Activated naive CD8-positive, alpha-beta T cell treated with anti-CD3 and anti-CD28 coated beads for 36 hours (primary cell): Measurements from ENCODE around the gene TRIM9. TPM values are rescaled to one million over a fixed set of nuclear protein-coding genes. Genes with fewer than 3 reads are reported as not detected.
A peak's percentile ranks its signal among the peaks of the same experiment; 100 is the strongest.
"Not testable (repeated sequence)": the region's sequence is repeated elsewhere in the genome, so short reads cannot be mapped to it uniquely, and the experiment has no call there.

Experiments used
- DNase-seq: peaks from one replicate; pipeline ENCODE4 v3.0.0; 2021
- H3K27ac Mint-ChIP-seq: one replicate; pipeline ENCODE4 v1.8.0; 2022; ENCODE audit warnings: mild to moderate bottlenecking, moderate library complexity, mixed read lengths
- H3K27me3 Mint-ChIP-seq: one replicate; pipeline ENCODE4 v1.8.0; 2022; ENCODE audit warnings: mild to moderate bottlenecking, mixed read lengths
- H3K36me3 Mint-ChIP-seq: one replicate; pipeline ENCODE4 v1.8.0; 2021; ENCODE audit warnings: mild to moderate bottlenecking, mixed read lengths
- H3K4me1 Mint-ChIP-seq: one replicate; pipeline ENCODE4 v1.8.0; 2021; ENCODE audit warnings: mixed read lengths
- H3K4me3 Mint-ChIP-seq: one replicate; pipeline ENCODE4 v1.8.0; 2022; ENCODE audit warnings: mild to moderate bottlenecking, moderate library complexity, mixed read lengths
- H3K9me3 Mint-ChIP-seq: one replicate; pipeline ENCODE4 v1.8.0; 2022; ENCODE audit warnings: mixed read lengths
- total RNA-seq, 2 experiments: library from RNA; stranded (reverse); gene quantifications; one replicate each; pipeline ENCODE4 v1.2.3, GENCODE V29; 2021

Gene TRIM9
- total RNA-seq, 2 experiments from 2014 or later, result 6.1 to 6.2 TPM

- Mint-ChIP-seq H3K36me3 (no peaks in the 10 kb centered on the region), H3K9me3 (no peaks in the 10 kb centered on the region), H3K4me1 (peaks cover 12% of the 10 kb centered on the region), H3K4me3 (no peak overlapping the region), H3K27me3 (no peaks in the 10 kb centered on the region), H3K27ac (no peak overlapping the region)
- DNase-seq, result peak; percentile 48
These were observed 139.4 kb downstream of the TRIM9 start for GRCh38 chr14:50955373-50956043.

DNA sequence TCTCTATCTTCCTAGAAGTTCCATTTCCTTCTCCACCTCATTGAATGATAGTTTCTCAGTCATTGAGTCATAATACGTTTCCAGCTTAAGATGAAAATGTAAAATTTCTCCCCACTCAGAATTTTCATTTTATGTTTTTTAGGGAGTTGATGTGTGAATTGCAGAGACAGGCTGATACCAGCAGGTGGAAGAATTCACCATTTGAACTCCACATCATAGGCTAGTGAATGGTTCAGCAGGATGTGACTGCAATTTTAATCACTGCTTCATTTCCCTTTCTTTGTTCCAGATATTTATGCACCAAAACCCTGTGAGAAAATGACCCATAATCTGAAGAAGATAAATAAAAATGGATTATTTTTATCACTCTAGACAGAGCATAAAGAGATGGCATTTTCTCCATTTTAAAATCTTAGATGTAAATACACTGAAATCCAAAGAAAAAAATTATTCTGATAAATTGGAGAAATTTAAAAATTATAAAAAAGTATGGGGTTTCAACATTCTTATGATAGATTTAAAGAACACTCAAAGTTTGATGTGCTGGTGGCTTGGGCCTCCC, 140.0 kb downstream of the TRIM9 start:
- H3K27me3 Mint-ChIP-seq, result no peaks in the 10 kb centered on the region
- H3K36me3 Mint-ChIP-seq, result no peaks in the 10 kb centered on the region
- no peak for DNase-seq
- no peaks in the 10 kb centered on the region for H3K9me3 Mint-ChIP-seq
- H3K4me3 Mint-ChIP-seq, result no peak overlapping the region
- H3K4me1 Mint-ChIP-seq, result peaks cover 12% of the 10 kb centered on the region
- no peak overlapping the region for H3K27ac Mint-ChIP-seq

DNA sequence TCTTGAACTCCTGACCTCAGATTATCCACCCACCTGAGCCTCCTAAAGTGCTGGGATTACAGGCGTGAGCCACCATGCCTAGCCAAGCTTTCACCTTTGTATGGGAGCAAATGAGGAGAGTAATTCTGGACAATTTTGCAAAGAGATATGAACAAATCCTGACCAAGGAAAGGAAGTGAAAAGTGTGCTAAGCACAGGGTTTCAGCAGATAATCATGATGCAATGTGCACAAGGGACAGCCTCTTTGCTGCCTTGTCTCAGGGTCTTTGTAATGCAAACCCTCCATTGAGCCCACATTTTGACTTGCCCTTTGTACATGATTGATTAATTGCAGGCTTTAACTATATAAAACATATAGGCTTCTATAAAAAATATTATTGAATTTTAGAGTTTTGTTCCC, 141.4 kb downstream of the TRIM9 start:
- H3K27me3 Mint-ChIP-seq, result peaks cover 4% of the 10 kb centered on the region
- H3K9me3 Mint-ChIP-seq, result no peaks in the 10 kb centered on the region
- peaks cover 12% of the 10 kb centered on the region for H3K4me1 Mint-ChIP-seq
- DNase-seq, result no peak
- no peaks in the 10 kb centered on the region for H3K36me3 Mint-ChIP-seq
- H3K27ac Mint-ChIP-seq, result no peak overlapping the region
- H3K4me3 Mint-ChIP-seq, result no peak overlapping the region

DNA sequence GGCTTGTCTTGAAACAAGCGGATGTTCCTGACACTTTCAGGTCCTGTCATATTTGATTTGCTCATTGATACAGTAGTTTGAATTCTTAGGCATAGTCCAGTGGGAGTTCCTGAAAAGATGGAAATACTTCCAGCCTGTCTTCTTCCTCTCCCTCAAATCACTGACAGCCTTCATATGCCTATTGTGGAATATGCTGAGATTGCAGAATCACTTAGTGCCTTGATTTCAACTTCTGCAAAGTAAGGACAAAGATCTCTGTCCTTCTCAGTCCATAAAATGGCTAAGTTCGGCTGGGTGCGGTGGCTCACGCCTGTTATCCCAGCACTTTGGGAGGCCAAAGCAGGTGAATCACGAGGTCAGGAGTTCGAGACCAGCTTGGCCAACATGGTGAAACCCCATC, 143.9 kb downstream of the TRIM9 start:
- Mint-ChIP-seq H3K4me1 (peaks cover 12% of the 10 kb centered on the region), H3K4me3 (no peak overlapping the region), H3K27ac (no peak overlapping the region), H3K36me3 (no peaks in the 10 kb centered on the region), H3K27me3 (peaks cover 4% of the 10 kb centered on the region), H3K9me3 (no peaks in the 10 kb centered on the region)
- DNase-seq, result no peak

GRCh38 chr14:50948205-50948604, 146.7 kb downstream of the TRIM9 start:
- Mint-ChIP-seq H3K4me3 (no peak overlapping the region), H3K36me3 (no peaks in the 10 kb centered on the region), H3K4me1 (peaks cover 7% of the 10 kb centered on the region), H3K27ac (no peak overlapping the region), H3K9me3 (no peaks in the 10 kb centered on the region), H3K27me3 (peaks cover 19% of the 10 kb centered on the region)
- DNase-seq, result no peak

DNA sequence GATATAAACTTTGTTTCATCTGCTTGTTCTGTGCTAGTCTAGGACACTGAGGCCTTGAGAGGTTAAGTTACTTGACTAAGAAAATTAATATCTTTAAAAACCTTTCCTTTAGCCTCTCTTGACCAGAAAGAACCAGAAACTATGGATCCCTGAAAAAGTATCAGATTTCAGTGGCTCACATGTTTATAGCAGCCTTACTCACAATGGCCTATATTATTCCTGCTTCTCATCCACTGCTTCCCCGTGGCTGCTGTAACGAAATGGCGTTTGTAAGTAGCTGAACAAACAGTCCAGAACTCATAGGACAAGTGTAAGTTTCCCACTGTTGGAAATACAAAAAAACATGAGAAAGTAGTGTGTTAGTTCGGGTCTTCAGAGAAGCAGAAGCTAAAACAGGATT, 147.5 kb downstream of the TRIM9 start:
- peaks cover 7% of the 10 kb centered on the region for H3K4me1 Mint-ChIP-seq
- no peaks in the 10 kb centered on the region for H3K9me3 Mint-ChIP-seq
- H3K4me3 Mint-ChIP-seq, result no peak overlapping the region
- no peak for DNase-seq
- H3K27me3 Mint-ChIP-seq, result peaks cover 27% of the 10 kb centered on the region
- H3K36me3 Mint-ChIP-seq, result peaks cover 1% of the 10 kb centered on the region
- no peak overlapping the region for H3K27ac Mint-ChIP-seq

DNA sequence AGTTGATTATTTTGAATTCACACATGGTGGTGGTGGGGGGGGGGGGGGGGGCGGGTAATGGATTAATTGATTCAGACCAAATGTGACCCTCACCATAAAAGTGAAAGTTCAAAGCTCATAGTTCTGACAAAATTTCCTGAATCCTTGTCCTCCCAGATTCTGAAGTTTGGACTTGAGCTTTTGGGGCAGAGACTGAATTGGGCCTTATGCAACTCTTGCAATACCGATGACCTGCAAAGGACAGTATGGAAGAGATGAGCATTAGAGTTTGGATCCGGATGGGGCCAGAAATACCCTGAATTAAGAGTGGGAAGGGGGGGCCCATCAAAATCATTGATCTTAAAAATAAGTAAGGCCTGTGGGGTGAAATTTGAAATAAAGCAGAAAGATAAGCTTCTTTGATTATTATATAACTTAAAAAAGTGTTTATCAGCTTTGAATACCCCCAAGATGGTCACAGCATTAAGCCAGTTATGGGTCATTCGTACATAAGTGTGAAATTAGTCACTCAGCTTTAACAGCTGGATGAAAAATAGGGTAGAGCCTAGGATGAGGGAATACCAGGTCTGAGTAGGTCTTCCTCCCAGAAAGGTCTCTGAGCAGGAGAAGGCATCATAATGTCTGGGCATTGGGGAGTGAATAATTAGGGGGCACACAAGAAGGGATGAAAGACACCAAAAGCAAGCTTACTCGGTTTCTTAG, 148.5 kb downstream of the TRIM9 start:
- Mint-ChIP-seq H3K9me3 (no peaks in the 10 kb centered on the region), H3K27ac (no peak overlapping the region), H3K36me3 (peaks cover 1% of the 10 kb centered on the region), H3K4me1 (peaks cover 7% of the 10 kb centered on the region), H3K4me3 (no peak overlapping the region), H3K27me3 (peaks cover 38% of the 10 kb centered on the region)
- DNase-seq, result no peak

- Mint-ChIP-seq H3K4me1 (peaks cover 7% of the 10 kb centered on the region), H3K4me3 (peak overlapping the region; percentile 65), H3K27me3 (peaks cover 51% of the 10 kb centered on the region), H3K9me3 (no peaks in the 10 kb centered on the region), H3K36me3 (peaks cover 1% of the 10 kb centered on the region), H3K27ac (no peak overlapping the region)
- DNase-seq, result peak; percentile 2
These were observed 150.1 kb downstream of the TRIM9 start for GRCh38 chr14:50944647-50945413.

DNA sequence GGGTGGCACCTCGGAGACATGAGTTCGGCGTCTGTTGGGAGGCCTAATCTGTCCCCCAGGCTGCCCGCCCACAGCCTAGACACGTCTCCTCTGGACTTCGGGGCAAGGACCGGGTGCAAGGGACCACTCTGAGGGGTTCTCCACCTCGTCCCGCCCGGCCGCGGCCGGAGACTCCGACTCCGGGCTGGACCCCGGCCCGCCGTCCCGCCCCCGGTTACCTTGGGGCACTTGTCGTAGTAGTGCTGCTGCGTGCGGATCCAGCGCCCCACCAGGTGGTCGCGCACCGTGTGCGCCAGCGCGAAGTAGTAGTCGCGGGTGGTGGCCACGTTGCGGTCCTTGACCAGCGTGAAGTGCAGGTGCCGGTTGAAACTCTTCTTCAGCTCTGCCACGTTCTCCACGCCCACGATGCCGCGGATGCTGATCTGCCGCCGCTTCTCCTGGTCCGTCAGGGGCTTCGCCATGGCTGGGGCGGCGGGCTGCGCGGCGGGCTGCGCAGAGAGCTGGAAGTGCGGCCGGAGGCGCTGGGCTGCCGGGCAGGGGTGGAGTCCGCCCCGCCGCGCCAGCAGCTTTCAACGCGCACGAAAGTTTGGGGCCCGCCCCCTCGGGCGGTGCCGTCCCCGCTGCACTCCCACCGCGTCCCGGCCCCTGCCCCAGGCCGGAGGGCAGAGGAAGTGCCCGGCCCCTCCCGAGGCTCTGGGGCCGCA, 150.8 kb downstream of the TRIM9 start, which contains the start of gene PYGL:
TSS of gene PYGL (minus strand) at position 541 of the 704 bp plus-strand sequence. CDS start at position 461, 80 bp downstream.
- Mint-ChIP-seq H3K27ac (no peak within 1 kb of the TSS), H3K27me3 (peaks cover 53% of the 10 kb centered on the region), H3K36me3 (peaks cover 1% of the 10 kb centered on the region), H3K4me3 (peak within 1 kb of the TSS; percentile 65), H3K9me3 (no peaks in the 10 kb centered on the region), H3K4me1 (peaks cover 7% of the 10 kb centered on the region)
- DNase-seq, result peak; percentile 47

DNA sequence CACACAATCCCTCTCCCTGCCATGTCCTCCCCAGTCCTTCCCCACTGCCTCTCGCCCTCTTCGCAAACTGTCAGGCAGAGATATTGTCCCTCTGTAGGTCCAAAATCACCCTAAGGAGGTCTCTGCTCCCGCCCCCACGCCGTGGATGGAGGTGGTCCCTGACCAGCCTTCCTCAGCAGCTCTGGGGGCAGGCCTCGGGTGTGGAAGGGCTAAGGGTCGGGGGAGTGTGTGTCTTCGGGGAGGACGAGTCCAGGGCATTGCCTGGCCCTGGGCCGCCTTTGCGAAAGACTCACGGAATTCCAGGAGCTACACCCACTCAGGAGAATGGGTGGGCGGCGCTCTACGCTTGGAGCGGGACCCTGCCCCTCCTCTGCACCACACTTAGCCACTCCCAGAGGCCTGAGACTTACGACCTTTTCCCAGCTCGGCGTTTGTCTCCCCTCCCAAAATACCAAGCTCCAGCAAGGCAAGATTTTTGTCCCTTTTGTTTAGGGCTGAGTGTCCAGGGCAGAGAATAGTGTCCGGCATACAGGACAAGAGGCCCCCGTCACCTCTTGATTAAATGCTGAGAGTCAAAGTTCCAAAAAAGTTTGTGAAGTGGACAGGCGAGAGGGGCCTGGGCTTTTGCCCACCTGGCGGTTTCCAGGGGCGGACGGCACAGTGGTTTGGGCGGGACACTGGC, 151.5 kb downstream of the TRIM9 start:
- Mint-ChIP-seq H3K27ac (no peak overlapping the region), H3K27me3 (peaks cover 51% of the 10 kb centered on the region), H3K4me1 (peaks cover 7% of the 10 kb centered on the region), H3K36me3 (peaks cover 1% of the 10 kb centered on the region), H3K9me3 (no peaks in the 10 kb centered on the region), H3K4me3 (peak overlapping the region; percentile 65)
- no peak for DNase-seq

DNA sequence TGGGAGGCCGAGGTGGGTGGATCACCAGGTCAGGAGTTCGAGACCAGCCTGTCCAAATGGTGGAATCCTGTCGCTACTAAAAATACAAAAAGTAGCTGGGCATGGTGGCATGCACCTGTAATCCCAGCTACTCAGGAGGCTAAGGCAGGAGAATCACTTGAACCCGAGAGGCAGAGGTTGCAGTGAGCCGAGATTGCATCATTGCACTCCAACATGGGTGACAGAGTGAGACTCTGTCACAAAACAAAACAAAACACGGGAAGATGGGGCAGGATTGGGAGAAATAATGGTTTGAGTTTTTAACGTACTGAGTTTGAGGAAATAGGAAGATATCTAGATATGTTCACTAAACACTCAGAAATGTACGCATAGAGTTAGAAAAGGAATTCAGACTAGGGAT, 153.3 kb downstream of the TRIM9 start:
- Mint-ChIP-seq H3K4me1 (peaks cover 12% of the 10 kb centered on the region), H3K27me3 (peaks cover 56% of the 10 kb centered on the region)
- H3K9me3 Mint-ChIP-seq, DNase-seq, H3K27ac Mint-ChIP-seq, H3K36me3 Mint-ChIP-seq, H3K4me3 Mint-ChIP-seq: not testable (repeated sequence)

DNA sequence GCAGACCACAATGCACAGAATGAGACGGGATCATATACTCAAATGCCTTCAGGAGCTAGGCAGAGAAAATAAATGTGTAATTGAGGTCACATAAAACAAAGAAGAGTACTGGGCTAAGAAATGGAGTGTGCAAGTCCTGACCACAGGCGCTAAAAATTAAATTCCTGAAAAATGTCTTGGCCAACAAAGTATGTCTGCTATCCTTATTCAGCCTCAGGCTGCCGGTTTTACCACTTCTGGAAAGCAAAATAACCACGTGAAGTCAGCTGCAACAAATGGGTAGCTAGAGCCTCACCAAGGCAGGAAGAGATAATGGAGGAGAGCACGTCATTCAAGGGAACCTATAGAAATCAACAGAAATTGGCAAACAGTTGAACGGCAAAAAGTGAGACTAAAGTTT, 153.8 kb downstream of the TRIM9 start:
- H3K9me3 Mint-ChIP-seq, result no peaks in the 10 kb centered on the region
- peaks cover 56% of the 10 kb centered on the region for H3K27me3 Mint-ChIP-seq
- peaks cover 1% of the 10 kb centered on the region for H3K36me3 Mint-ChIP-seq
- no peak for DNase-seq
- peaks cover 12% of the 10 kb centered on the region for H3K4me1 Mint-ChIP-seq
- H3K4me3 Mint-ChIP-seq, result no peak overlapping the region
- no peak overlapping the region for H3K27ac Mint-ChIP-seq

GRCh38 chr14:50937800-50938199, 157.1 kb downstream of the TRIM9 start:
- Mint-ChIP-seq H3K4me3 (no peak overlapping the region), H3K9me3 (no peaks in the 10 kb centered on the region), H3K27ac (no peak overlapping the region), H3K4me1 (peaks cover 5% of the 10 kb centered on the region), H3K36me3 (no peaks in the 10 kb centered on the region), H3K27me3 (peaks cover 47% of the 10 kb centered on the region)
- no peak for DNase-seq

- H3K9me3 Mint-ChIP-seq, result no peaks in the 10 kb centered on the region
- DNase-seq, result no peak
- H3K4me1 Mint-ChIP-seq, result peaks cover 5% of the 10 kb centered on the region
- H3K27me3 Mint-ChIP-seq, result peaks cover 46% of the 10 kb centered on the region
- no peak overlapping the region for H3K27ac Mint-ChIP-seq
- no peak overlapping the region for H3K4me3 Mint-ChIP-seq
- H3K36me3 Mint-ChIP-seq, result no peaks in the 10 kb centered on the region
These were observed 157.6 kb downstream of the TRIM9 start for GRCh38 chr14:50937325-50937724.
